Keratinocyte (primary cell): ENCODE results near the gene CHST12. TPM values are rescaled to one million over a fixed set of nuclear protein-coding genes. Genes with fewer than 3 reads are reported as not detected.

Source experiments
- DNase-seq: peaks from one replicate; pipeline ENCODE4 v3.0.0-alpha.2; 2011; ENCODE audit warnings: low read depth, missing footprints, low spot score
- FAIRE-seq: peaks from 2 replicates; lab custom pipeline; 2011; peaks lifted over from hg19 to GRCh38; lab: Jason Lieb, UNC
- H2AFZ ChIP-seq: 2 replicates; pipeline ENCODE4 v1.6.0; 2012; ENCODE audit warnings: low read length, control low read depth, inconsistent platforms; ENCODE audit not compliant: control insufficient read depth
- H3K27ac ChIP-seq: 2 replicates; pipeline ENCODE4 v1.5.1; 2011; ENCODE audit warnings: low read length; ENCODE audit not compliant: control insufficient read depth, insufficient read depth
- H3K27me3 ChIP-seq: 3 replicates; pipeline ENCODE4 v1.6.0; 2011; ENCODE audit warnings: low read length; ENCODE audit not compliant: control insufficient read depth, insufficient read depth; ENCODE audit errors: extremely low read depth
- H3K36me3 ChIP-seq, 2 experiments: 2 replicates in 1 of 2; 3 replicates in 1 of 2; pipeline ENCODE4 v1.5.1; 2011; ENCODE audit warnings: low read length in 2 of 2, mild to moderate bottlenecking in 1 of 2; ENCODE audit not compliant: control insufficient read depth in 2 of 2, insufficient read depth in 2 of 2; ENCODE audit errors: extremely low read depth in 1 of 2
- H3K4me1 ChIP-seq: 3 replicates; pipeline ENCODE4 v1.5.1; 2011; ENCODE audit warnings: low read length; ENCODE audit not compliant: control insufficient read depth, insufficient read depth; ENCODE audit errors: extremely low read depth
- H3K4me2 ChIP-seq: 3 replicates; pipeline ENCODE4 v1.6.0; 2011; ENCODE audit warnings: low read depth, low read length; ENCODE audit not compliant: control insufficient read depth, insufficient read depth; ENCODE audit errors: extremely low read depth
- H3K4me3 ChIP-seq, 3 experiments: fragments of 200-600 bp in 1 of 3; sonication (generic) in 1 of 3; 2 replicates in 2 of 3; 3 replicates in 1 of 3; pipeline ENCODE4 v1.5.1; 2011 to 2016; ENCODE audit warnings: low read length in 3 of 3, mild to moderate bottlenecking in 3 of 3, control low read depth in 2 of 3, inconsistent platforms in 1 of 3, low read depth in 1 of 3, mixed read lengths in 1 of 3, mixed run types in 1 of 3, moderate library complexity in 1 of 3; ENCODE audit not compliant: control insufficient read depth in 2 of 3, insufficient read depth in 2 of 3; ENCODE audit errors: extremely low read depth in 1 of 3
- H3K79me2 ChIP-seq: 2 replicates; pipeline ENCODE4 v1.6.0; 2012; ENCODE audit warnings: low read length; ENCODE audit not compliant: control insufficient read depth, insufficient read depth
- H3K9ac ChIP-seq: 3 replicates; pipeline ENCODE4 v1.6.0; 2011; ENCODE audit warnings: low read length; ENCODE audit not compliant: control insufficient read depth, insufficient read depth; ENCODE audit errors: extremely low read depth
- H3K9me1 ChIP-seq: 3 replicates; pipeline ENCODE4 v1.6.0; 2011; ENCODE audit warnings: low read length; ENCODE audit not compliant: control insufficient read depth, insufficient read depth; ENCODE audit errors: extremely low read depth
- H3K9me3 ChIP-seq: 2 replicates; pipeline ENCODE4 v1.5.1; 2012; ENCODE audit warnings: low read depth, low read length; ENCODE audit not compliant: control insufficient read depth
- H4K20me1 ChIP-seq: 3 replicates; pipeline ENCODE4 v1.6.0; 2011; ENCODE audit warnings: low read length; ENCODE audit not compliant: control insufficient read depth, insufficient read depth; ENCODE audit errors: extremely low read depth
- EZH2 ChIP-seq: IDR thresholded peaks from one replicate; pipeline ENCODE4 v1.6.1; 2012; ENCODE audit warnings: inconsistent platforms, mild to moderate bottlenecking, low read length, moderate library complexity
- dilution Hi-C: fragments of 300-500 bp; cut with MboI; formaldehyde crosslinking; loops from one replicate; pipeline ENCODE4 v1.7.0; 2020; ENCODE audit warnings: low sequenced_read_pairs; ENCODE audit not compliant: extremely low pct_ligation_motif_present
- polyA plus RNA-seq, 5 experiments: library from polyadenylated mRNA; depleted of rRNA in 3 of 5; stranded (reverse) in 3 of 5; stranded (forward) in 1 of 5; unstranded in 1 of 5; fragments of >200 nt; gene quantifications; 1 replicate in 1 of 5; 2 replicates in 3 of 5; 3 replicates in 1 of 5; pipeline versions ENCODE4 v1.2.1 to v1.2.3, GENCODE V29; 2011 to 2012; ENCODE audit warnings: missing spikeins in 2 of 5, low read depth in 1 of 5, low replicate concordance in 1 of 5
- TF ChIP-seq, protein P1 (sequence below), 3 experiments: IDR thresholded peaks in 1 of 3; conservative IDR thresholded peaks in 1 of 3; optimal IDR thresholded peaks in 1 of 3; 2 replicates in 2 of 3; 3 replicates in 1 of 3; pipeline versions ENCODE3 to v1.5.1; 2011; ENCODE audit warnings: low read length in 3 of 3, mild to moderate bottlenecking in 3 of 3, moderate library complexity in 2 of 3, control low read depth in 1 of 3, inconsistent platforms in 1 of 3; ENCODE audit not compliant: insufficient read depth in 2 of 3; ENCODE audit errors: extremely low read depth in 1 of 3

CHST12 gene
- polyA plus RNA-seq, 1 donor (not counting 4 experiments of a cell fraction or from before 2014, with no cell fraction given), result 5.0 TPM

DNA sequence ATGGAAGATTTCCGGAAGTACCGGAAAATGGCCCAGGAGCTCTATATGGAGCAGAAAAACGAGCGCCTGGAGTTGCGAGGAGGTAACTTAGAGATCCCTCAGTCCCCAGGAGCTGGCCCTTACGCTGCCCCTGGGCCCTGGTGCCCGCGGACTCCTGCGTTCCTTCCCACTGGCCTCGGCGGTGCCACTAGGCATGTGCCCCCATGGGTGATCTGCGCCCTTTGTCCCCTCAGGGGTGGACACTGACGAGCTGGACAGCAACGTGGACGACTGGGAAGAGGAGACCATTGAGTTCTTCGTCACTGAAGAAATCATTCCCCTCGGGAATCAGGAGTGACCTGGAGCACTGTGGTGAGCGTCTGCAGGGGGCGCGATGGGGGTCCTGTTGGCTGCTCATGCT, 24.2 kb upstream of the CHST12 start:
- Histone ChIP-seq H3K4me3 (no peak overlapping the region), H3K27me3 (no peaks in the 10 kb centered on the region), H4K20me1 (no peaks in the 10 kb centered on the region), H3K9me1 (no peaks in the 10 kb centered on the region), H3K27ac (no peak overlapping the region), H3K4me1 (no peaks in the 10 kb centered on the region), H3K9ac (no peak overlapping the region), H3K36me3 (peaks cover 51 to 58% of the 10 kb centered on the region in 2 experiments), H2AFZ (no peak overlapping the region), H3K9me3 (no peaks in the 10 kb centered on the region), H3K79me2 (peaks cover 16% of the 10 kb centered on the region), H3K4me2 (no peak overlapping the region)
- TF ChIP-seq, protein P1, sequence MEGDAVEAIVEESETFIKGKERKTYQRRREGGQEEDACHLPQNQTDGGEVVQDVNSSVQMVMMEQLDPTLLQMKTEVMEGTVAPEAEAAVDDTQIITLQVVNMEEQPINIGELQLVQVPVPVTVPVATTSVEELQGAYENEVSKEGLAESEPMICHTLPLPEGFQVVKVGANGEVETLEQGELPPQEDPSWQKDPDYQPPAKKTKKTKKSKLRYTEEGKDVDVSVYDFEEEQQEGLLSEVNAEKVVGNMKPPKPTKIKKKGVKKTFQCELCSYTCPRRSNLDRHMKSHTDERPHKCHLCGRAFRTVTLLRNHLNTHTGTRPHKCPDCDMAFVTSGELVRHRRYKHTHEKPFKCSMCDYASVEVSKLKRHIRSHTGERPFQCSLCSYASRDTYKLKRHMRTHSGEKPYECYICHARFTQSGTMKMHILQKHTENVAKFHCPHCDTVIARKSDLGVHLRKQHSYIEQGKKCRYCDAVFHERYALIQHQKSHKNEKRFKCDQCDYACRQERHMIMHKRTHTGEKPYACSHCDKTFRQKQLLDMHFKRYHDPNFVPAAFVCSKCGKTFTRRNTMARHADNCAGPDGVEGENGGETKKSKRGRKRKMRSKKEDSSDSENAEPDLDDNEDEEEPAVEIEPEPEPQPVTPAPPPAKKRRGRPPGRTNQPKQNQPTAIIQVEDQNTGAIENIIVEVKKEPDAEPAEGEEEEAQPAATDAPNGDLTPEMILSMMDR (optimal IDR thresholded peaks at IDR 0.05 in 1 of 3, IDR thresholded peaks at IDR 0.05 in 1 of 3, conservative IDR thresholded peaks at IDR 0.05 in 1 of 3; ENCODE audit: extremely low read depth in 1 of 3, insufficient read depth in 2 of 3, low read length in 3 of 3), result no peak
- FAIRE-seq (no peak), DNase-seq (no peak)
- dilution Hi-C loops, result no loop called here

DNA sequence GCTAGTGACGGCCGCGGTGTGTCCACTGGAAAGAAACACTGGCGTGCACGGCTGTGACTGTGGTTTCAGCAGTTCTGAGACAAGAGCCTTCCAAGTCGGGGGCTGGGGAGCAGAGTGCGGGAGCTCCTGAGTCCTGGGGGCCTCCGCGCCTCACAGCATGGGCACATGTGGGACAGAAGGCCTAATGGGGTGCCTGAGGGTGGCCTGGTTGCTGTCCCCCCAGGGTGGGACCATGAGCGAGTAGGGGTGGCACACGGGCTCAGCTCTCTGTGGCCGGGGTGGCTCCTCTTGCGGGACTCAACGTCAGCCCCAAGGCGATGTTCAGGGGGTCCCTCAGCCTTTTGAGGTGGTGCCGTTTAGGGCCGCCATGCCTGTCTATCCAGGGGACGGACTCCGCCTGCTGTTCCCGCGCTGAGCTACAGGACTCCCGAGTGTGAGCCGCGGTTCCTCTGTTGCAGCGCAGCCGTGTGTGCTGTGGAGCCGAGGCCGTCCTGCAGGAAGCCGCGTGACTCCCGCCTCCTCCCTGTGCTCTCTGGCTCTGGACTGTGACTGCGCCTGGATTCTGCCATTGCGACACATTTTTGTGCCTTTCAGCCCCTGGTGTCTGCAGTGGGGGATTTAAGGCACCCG, 23.5 kb upstream of the CHST12 start:
- no peaks in the 10 kb centered on the region for H4K20me1 ChIP-seq
- dilution Hi-C loops, result no loop called here
- H3K4me3 ChIP-seq, result no peak overlapping the region
- H3K9me3 ChIP-seq, result no peaks in the 10 kb centered on the region
- FAIRE-seq, result no peak
- H3K4me2 ChIP-seq, result no peak overlapping the region
- no peaks in the 10 kb centered on the region for H3K4me1 ChIP-seq
- peaks cover 43 to 50% of the 10 kb centered on the region in 2 experiments for H3K36me3 ChIP-seq
- no peaks in the 10 kb centered on the region for H3K9me1 ChIP-seq
- no peak overlapping the region for H2AFZ ChIP-seq
- peaks cover 15% of the 10 kb centered on the region for H3K79me2 ChIP-seq
- TF ChIP-seq, protein P1 (optimal IDR thresholded peaks at IDR 0.05 in 1 of 3, IDR thresholded peaks at IDR 0.05 in 1 of 3, conservative IDR thresholded peaks at IDR 0.05 in 1 of 3; ENCODE audit: extremely low read depth in 1 of 3, insufficient read depth in 2 of 3, low read length in 3 of 3), result no peak
- TF ChIP-seq EZH2, result no peak
- DNase-seq, result no peak
- H3K27ac ChIP-seq, result no peak overlapping the region
- H3K9ac ChIP-seq, result no peak overlapping the region
- no peaks in the 10 kb centered on the region for H3K27me3 ChIP-seq
